Stomach (tissue), 9 donors: ENCODE measurements around the gene RIOK3. TPM values are rescaled to one million over a fixed set of nuclear protein-coding genes. Genes with fewer than 3 reads are reported as not detected.

Source experiments
- DNase-seq, 2 donors: peaks; one replicate each; pipeline versions ENCODE4 v3.0.0 to v3.0.0-alpha.2; 2013 to 2019
- H3K27ac ChIP-seq, 5 donors: fragments of 200-600 bp in 4 of 5; sonication (generic) in 4 of 5; one replicate each; pipeline ENCODE4 v1.5.1; 2013 to 2019; ENCODE audit warnings: mild to moderate bottlenecking in 1 of 5, moderate library complexity in 1 of 5
- H3K27me3 ChIP-seq, 3 donors: fragments of 200-600 bp; sonication (generic); one replicate each; pipeline ENCODE4 v1.5.1; 2017 to 2019; ENCODE audit warnings: mixed run types in 1 of 3
- H3K36me3 ChIP-seq, 4 donors: fragments of 200-600 bp; sonication (generic); 1 replicate in 3 of 4; 2 replicates in 1 of 4; pipeline ENCODE4 v1.5.1; 2016 to 2019
- H3K4me1 ChIP-seq, 4 donors: fragments of 200-600 bp; sonication (generic); one replicate each; pipeline ENCODE4 v1.5.1; 2016 to 2019
- H3K4me3 ChIP-seq, 4 donors: fragments of 200-600 bp; sonication (generic) in 3 of 4; one replicate each; pipeline ENCODE4 v1.5.1; 2016 to 2019; ENCODE audit warnings: mild to moderate bottlenecking in 1 of 4
- H3K9me3 ChIP-seq, 4 donors: fragments of 200-600 bp; sonication (generic); one replicate each; pipeline ENCODE4 v1.5.1; 2016 to 2019
- CTCF ChIP-seq, 7 experiments: fragments of 450-650 bp in 4 of 7; fragments of 200-600 bp in 3 of 7; sonication (generic) in 3 of 7; IDR thresholded peaks; one replicate each; pipeline ENCODE4 v1.5.1; 2016 to 2019; ENCODE audit warnings: antibody characterized with exemption in 7 of 7, control low read depth in 2 of 7, mild to moderate bottlenecking in 1 of 7
- EP300 ChIP-seq: sonication (generic); formaldehyde crosslinking; IDR thresholded peaks from one replicate; pipeline ENCODE4 v1.6.1; 2017; ENCODE audit warnings: antibody characterized with exemption
- POLR2A ChIP-seq, 4 donors: fragments of 450-650 bp; IDR thresholded peaks; one replicate each; pipeline ENCODE4 v1.6.1; 2016; ENCODE audit warnings: antibody characterized with exemption in 4 of 4, control low read depth in 2 of 4, mild to moderate bottlenecking in 1 of 4, moderate library complexity in 1 of 4
- POLR2AphosphoS5 ChIP-seq, 3 donors: sonication (generic); formaldehyde crosslinking; IDR thresholded peaks; one replicate each; pipeline ENCODE4 v1.6.1; 2016; ENCODE audit warnings: antibody characterized with exemption in 3 of 3
- WGBS, 5 donors: extraction: QIAGEN DNeasy Blood & Tissue Kit in 3 of 5; methylation state at CpG; one replicate each; pipeline versions ENCODE4 v1.1.5 to v1.1.7; 2013 to 2018; 5-methylcytosine and 5-hydroxymethylcytosine counted together
- intact Hi-C: fragments of 100-400 bp; cut with DNase I; formaldehyde crosslinking; loops from one replicate; pipeline ENCODE4 v1.15.1; 2023; ENCODE audit warnings: low total_unique reads
- polyA plus RNA-seq, 3 donors: library from polyadenylated mRNA; stranded (reverse); fragments of 200-250 nt; gene quantifications; one replicate each; pipeline ENCODE4 v1.2.3, GENCODE V29; 2013
- total RNA-seq, 5 donors: library from RNA; depleted of rRNA; stranded (reverse); fragments of >200 nt; gene quantifications; one replicate each; pipeline versions ENCODE4 v1.1.0 to v1.2.3, GENCODE V29; 2014 to 2016
- donor health status: healthy with polysubstance abuse.
- donor health status: Bipolar disorder and iron deficiency.
- donor health status: healthy.

Gene RIOK3
- total and polyA plus RNA-seq, 8 donors, result 28.3 to 140 (median 66.3) TPM

DNA sequence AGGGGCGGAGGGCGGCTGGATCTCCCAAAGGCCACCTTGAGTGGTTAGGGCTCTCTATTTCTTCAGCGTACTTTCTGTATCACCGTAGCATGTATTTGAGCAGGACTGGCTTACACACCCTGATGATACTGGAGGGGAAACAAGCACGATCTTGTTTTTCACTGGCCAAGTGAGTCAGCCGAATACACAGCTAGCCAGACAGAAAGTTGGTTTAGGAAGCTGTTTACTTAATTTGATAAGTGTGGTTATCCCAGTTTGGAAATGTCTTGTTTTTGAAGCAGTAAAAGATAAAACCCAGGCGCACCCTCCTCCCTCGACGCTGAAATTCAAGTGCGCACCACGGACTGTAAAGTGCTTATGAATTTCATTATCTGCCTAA lies 582 bp downstream of the RIOK3 start:
- H3K36me3 ChIP-seq, result peaks cover 0 to 15% (median 5%) of the 10 kb centered on the region in 4 donors
- peak overlapping the region; percentile 93 to 98 (median 97) for H3K27ac ChIP-seq
- 1 to 3% (median 2%) methylated on average over 9 to 11 of the region's 11 CpGs for WGBS, 5 donors
- peak in 1 of 2 donors; percentile 69 for DNase-seq
- H3K27me3 ChIP-seq, result no peaks in the 10 kb centered on the region
- intact Hi-C loops, result no loop called here
- H3K9me3 ChIP-seq, result no peaks in the 10 kb centered on the region
- TF ChIP-seq POLR2A (IDR thresholded peaks at IDR 0.05) (no peak), POLR2AphosphoS5 (IDR thresholded peaks at IDR 0.05) (peak in 2 of 3 donors; percentile 45 to 65)
- peaks cover 32 to 61% (median 47%) of the 10 kb centered on the region in 4 donors for H3K4me1 ChIP-seq
- H3K4me3 ChIP-seq, result peak overlapping the region; percentile 69 to 95 (median 90)

- WGBS, 5 donors, result 92 to 95% (median 92%) methylated on average over 2 of the region's 2 CpGs
- intact Hi-C loops, result no loop called here
Measured at GRCh38 chr18:23456835-23457234, 3.7 kb downstream of the RIOK3 start.

DNA sequence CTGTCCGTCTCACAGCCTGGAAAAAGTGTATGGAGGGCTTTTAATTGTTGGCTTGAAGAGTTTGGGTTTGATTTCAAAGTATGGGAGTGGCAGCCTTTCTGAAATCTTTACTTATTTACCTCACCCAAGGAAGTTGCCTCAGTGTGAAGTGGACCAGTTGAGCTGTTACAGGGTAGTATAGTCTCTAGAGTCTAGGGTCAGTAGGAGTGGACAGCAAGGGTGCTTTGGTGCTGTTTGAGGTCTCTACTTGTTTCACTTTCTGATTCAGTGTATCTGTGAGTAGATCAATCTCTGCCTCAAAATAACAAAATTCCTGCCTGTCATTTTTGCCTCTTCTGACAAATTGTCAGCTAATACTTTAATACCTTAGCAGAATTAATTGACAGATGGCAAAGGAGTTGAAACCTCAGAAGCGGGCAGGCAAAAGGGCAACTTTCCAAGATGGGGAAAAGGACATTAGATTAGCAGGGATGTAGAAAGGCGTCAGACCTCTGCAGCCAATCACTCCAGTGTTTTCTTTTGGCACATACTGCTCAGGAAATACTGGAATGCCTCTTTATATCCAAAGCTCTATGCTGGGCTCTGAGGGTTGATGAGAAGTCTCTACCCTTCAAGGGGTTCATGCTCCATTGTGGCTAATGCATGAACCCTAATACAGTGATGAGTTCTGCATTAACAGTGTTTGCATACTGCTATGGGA lies 5.9 kb downstream of the RIOK3 start:
- Histone ChIP-seq H3K27ac (no peak overlapping the region), H3K9me3 (no peaks in the 10 kb centered on the region), H3K36me3 (peaks cover 13 to 35% (median 24%) of the 10 kb centered on the region in 4 donors), H3K4me1 (peaks cover 50 to 84% (median 67%) of the 10 kb centered on the region in 4 donors), H3K4me3 (no peak overlapping the region), H3K27me3 (no peaks in the 10 kb centered on the region)
- intact Hi-C loops, result no loop called here
- DNase-seq, result no peak
- TF ChIP-seq EP300, result no peak
- no peak for TF ChIP-seq POLR2A (IDR thresholded peaks at IDR 0.05)
- no peak for TF ChIP-seq POLR2AphosphoS5 (IDR thresholded peaks at IDR 0.05)
- no peak for TF ChIP-seq CTCF (IDR thresholded peaks at IDR 0.05)
- 49 to 62% (median 54%) methylated on average over 3 of the region's 3 CpGs for WGBS, 5 donors

More at GRCh38 chr18:23456835-23457234, 3.7 kb downstream of the RIOK3 start:
- no peak overlapping the region for H3K4me3 ChIP-seq
- no peak for DNase-seq
- no peak for TF ChIP-seq POLR2A (IDR thresholded peaks at IDR 0.05)
- no peak for TF ChIP-seq POLR2AphosphoS5 (IDR thresholded peaks at IDR 0.05)
- TF ChIP-seq EP300, result no peak
- no peak for TF ChIP-seq CTCF (IDR thresholded peaks at IDR 0.05)
- peaks cover 56 to 89% (median 75%) of the 10 kb centered on the region in 4 donors for H3K4me1 ChIP-seq
- peaks cover 0 to 15% (median 5%) of the 10 kb centered on the region in 4 donors for H3K36me3 ChIP-seq
- H3K27me3 ChIP-seq, result no peaks in the 10 kb centered on the region
- no peaks in the 10 kb centered on the region for H3K9me3 ChIP-seq
- H3K27ac ChIP-seq, result no peak overlapping the region

GRCh38 chr18:23459530-23459921 lies 6.4 kb downstream of the RIOK3 start:
- intact Hi-C loops, result no loop called here
- 88 to 93% (median 90%) methylated on average over 7 of the region's 7 CpGs for WGBS, 5 donors
- Histone ChIP-seq H3K4me1 (peaks cover 50 to 79% (median 61%) of the 10 kb centered on the region in 4 donors), H3K4me3 (no peak overlapping the region), H3K36me3 (peaks cover 18 to 40% (median 30%) of the 10 kb centered on the region in 4 donors), H3K9me3 (no peaks in the 10 kb centered on the region), H3K27me3 (no peaks in the 10 kb centered on the region), H3K27ac (no peak overlapping the region)
- DNase-seq, result no peak
- no peak for TF ChIP-seq POLR2A (IDR thresholded peaks at IDR 0.05)
- no peak for TF ChIP-seq EP300
- TF ChIP-seq CTCF (IDR thresholded peaks at IDR 0.05), result no peak
- no peak for TF ChIP-seq POLR2AphosphoS5 (IDR thresholded peaks at IDR 0.05)
